ENCODE results near the gene CNN3.

GRCh38 chr1:94903280-94904009 is 23.5 kb downstream of the CNN3 start:
- TF ChIP-seq CTCF (IDR thresholded peaks at IDR 0.05) (no peak), POLR2A (IDR thresholded peaks at IDR 0.05) (no peak)
